Measurements from ENCODE around the gene ELFN1.

GRCh38 chr7:1745018-1745532, 75.0 kb downstream of the ELFN1 start:
- TF ChIP-seq, protein P1, sequence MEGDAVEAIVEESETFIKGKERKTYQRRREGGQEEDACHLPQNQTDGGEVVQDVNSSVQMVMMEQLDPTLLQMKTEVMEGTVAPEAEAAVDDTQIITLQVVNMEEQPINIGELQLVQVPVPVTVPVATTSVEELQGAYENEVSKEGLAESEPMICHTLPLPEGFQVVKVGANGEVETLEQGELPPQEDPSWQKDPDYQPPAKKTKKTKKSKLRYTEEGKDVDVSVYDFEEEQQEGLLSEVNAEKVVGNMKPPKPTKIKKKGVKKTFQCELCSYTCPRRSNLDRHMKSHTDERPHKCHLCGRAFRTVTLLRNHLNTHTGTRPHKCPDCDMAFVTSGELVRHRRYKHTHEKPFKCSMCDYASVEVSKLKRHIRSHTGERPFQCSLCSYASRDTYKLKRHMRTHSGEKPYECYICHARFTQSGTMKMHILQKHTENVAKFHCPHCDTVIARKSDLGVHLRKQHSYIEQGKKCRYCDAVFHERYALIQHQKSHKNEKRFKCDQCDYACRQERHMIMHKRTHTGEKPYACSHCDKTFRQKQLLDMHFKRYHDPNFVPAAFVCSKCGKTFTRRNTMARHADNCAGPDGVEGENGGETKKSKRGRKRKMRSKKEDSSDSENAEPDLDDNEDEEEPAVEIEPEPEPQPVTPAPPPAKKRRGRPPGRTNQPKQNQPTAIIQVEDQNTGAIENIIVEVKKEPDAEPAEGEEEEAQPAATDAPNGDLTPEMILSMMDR (IDR thresholded peaks at IDR 0.05; ENCODE audit: insufficient read depth, low read depth, low read length): no peak
- TF ChIP-seq EZH2 (IDR thresholded peaks at IDR 0.05; ENCODE audit: insufficient read depth, low read length): no peak

All from astrocyte (in vitro differentiated cells and primary cell).